HG03139 (cell line): ENCODE data around the gene ZNF45.
"Not testable (repeated sequence)": the region's sequence is repeated elsewhere in the genome, so short reads cannot be mapped to it uniquely, and the experiment has no call there.

Experiments
- ATAC-seq: cut with Tn5 transposase; IDR thresholded peaks from one replicate; pipeline ENCODE4 v1.9.1; 2021; ENCODE audit not compliant: unreplicated experiment

Gene ZNF45

DNA sequence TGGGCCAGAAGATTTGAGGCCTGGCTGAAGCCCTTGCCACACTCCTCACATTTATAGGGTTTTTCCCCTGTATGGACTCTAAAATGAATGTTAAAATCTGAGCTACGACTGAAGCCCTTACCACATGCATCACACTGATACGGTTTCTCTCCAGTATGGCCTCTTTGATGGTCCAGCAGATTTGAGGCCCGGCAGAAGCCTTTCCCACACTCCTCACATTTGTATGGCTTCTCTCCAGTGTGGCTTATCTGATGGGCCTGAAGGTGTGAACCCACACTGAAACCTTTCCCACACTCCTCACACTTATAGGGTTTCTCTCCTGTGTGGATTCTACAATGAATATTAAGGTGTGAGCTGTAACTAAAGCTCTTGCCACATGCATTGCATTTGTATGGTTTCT, 21.0 kb downstream of the ZNF45 start:
- ATAC-seq: no peak

- no peak for ATAC-seq
Observed at GRCh38 chr19:43913383-43913782, 21.7 kb downstream of the ZNF45 start.

DNA sequence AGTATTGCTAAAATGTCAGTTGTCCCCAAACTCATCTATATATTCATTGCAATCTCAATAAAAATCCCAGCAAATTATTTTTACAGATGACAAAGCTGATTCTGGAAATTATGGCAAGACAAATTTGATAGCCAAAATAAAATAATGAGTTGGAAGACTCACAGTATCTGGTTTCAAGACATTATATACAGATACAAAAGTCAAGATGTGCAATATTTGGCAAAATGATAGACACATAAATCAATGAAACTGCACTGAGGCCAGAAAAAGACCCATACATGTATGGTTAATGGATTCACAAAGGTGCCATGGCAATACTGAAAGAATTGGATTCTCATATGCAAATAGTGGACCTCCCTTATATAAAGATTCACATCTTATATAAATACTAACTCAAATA, 24.2 kb downstream of the ZNF45 start:
- ATAC-seq: no peak

DNA sequence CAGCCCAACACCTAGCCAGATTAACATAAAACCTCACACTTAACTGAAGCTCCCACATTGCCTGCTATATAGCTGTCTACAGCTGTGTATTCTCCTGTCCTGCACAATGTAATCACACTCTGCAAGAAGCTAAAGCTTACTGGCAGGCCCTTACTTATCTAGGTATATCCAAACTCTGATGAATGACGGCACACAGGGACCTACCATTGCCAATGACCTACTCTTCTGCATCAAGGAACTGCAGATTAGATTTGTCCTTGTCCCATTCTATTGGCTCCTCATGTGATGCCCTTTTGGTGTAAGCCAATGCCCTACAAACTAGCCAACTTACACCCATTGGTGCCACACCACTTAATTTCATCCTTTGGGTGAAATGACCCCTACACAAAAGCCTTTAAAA, 26.4 kb downstream of the ZNF45 start:
- ATAC-seq: no peak

- no peak for ATAC-seq
Observed at GRCh38 chr19:43906774-43907173, 28.3 kb downstream of the ZNF45 start.

- ATAC-seq: no peak
Observed at GRCh38 chr19:43905897-43906296, 29.2 kb downstream of the ZNF45 start.

GRCh38 chr19:43902399-43902798, 32.7 kb downstream of the ZNF45 start:
- no peak for ATAC-seq

GRCh38 chr19:43901395-43902390, 33.4 kb downstream of the ZNF45 start:
- peak; percentile 95 for ATAC-seq

- no peak for ATAC-seq
Observed at GRCh38 chr19:43895727-43896308, 39.3 kb downstream of the ZNF45 start.

- ATAC-seq: no peak
Observed at GRCh38 chr19:43883864-43884263, 51.2 kb downstream of the ZNF45 start, which contains the start of gene ZNF404. Gene ZNF404, minus strand, starts transcription at chr19:43883964.

GRCh38 chr19:43880483-43880882, 54.6 kb downstream of the ZNF45 start:
- ATAC-seq: no peak

DNA sequence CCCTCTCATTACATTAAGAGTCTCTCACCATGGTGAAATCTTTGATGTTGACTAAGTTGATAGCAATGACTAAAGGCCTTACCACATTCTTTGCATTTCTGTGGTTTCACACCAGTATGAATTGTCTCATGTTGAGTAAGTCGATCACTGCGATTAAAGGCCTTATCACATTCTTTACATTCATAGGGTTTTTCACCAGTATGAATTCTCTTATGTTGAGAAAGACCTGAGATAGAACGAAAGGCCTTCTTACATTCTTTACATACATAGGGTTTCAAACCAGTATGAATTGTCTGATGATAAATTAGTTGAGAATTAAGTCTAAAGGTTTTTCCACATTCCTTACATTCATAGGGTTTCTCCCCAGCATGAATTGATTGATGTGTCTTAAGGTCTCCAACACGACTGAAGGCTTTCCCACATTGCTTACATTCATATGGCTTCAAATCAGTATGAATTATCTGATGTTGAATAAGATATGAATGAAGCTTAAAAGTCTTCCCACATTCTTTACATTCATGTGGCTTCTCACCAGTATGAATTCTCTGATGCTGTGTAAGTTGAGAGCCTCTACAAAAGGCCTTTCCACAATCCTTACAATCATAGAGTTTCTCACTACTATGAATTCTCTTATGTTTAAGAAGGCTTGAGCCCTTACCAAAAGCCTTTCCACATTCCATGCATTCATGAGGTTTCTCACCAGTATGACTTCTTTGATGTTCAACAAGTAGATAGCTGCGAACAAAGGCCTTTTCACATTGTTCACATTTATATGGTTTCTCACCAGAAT, 62.3 kb downstream of the ZNF45 start:
- no peak for ATAC-seq

DNA sequence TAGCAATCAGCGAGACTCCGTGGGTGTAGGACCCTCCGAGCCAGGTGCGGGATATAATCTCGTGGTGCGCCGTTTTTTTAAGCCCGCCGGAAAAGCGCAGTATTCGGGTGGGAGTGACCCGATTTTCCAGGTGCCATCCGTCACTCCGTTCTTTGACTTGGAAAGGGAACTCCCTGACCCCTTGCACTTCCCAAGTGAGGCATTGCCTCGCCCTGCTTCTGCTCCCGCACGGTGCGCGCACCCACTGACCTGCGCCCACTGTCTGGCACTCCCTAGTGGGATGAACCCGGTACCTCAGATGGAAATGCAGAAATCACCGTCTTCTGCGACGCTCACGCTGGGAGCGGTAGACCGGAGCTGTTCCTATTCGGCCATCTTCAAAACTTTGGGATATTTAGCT, 68.2 kb downstream of the ZNF45 start:
- not testable (repeated sequence) for ATAC-seq
